Anterior cingulate cortex (tissue), 58 donors: ENCODE measurements around the gene TOP2A.

Experiments
- DNase-seq, 58 donors: peaks; one replicate each; lab custom pipeline; 2025; lab: John Stamatoyannopoulos, UW

Gene TOP2A

DNA sequence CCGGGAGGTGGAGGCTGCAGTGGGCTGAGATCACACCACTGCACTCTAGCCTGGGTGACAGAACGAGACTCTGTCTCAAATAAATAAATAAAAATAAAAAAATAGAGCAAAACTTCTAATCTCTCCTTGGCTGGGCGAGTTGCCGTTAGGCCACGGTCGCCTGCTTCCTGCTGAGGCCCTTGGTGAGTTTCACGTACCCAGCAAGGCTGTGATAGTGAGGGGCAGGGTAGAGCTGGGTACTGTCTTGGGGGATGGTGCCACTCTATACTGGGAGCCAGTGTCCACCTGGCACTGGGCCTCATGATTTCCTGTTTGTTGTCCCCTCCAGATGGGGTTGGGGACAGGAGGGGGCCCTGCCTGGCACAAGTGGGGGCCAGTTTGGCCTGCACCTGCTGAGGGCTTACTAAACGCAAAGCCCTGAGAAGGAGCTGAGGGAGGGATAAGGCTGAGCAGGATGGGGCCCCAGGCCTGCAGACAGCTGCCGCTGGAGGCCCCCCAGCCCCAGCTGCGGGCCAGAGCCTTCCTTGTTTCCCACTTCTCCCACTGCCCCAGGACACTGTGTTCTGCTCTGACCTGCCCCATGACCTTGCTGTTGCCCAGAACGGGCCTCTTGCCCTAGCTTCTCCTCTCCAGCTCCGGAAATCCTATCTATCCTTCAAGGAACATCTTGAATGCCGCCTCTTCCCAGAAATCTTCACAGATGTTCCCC, 78.6 kb downstream of the TOP2A start:
- no peak for DNase-seq
